SK-N-SH (cell line): ENCODE results near the gene CCDC74A.
"Not testable (repeated sequence)": the region's sequence is repeated elsewhere in the genome, so short reads cannot be mapped to it uniquely, and the experiment has no call there.

Source experiments
- CTCF ChIP-seq: fragments of 200-600 bp; sonication (generic); IDR thresholded peaks from 2 replicates; pipeline ENCODE4 v1.6.1; 2017; ENCODE audit warnings: antibody characterized with exemption, mild to moderate bottlenecking, moderate library complexity
- TAF1 ChIP-seq: IDR thresholded peaks from 2 replicates; pipeline ENCODE4 v1.6.1; 2012; ENCODE audit warnings: low read depth, mild to moderate bottlenecking, low read length, moderate library complexity, borderline replicate concordance

DNA sequence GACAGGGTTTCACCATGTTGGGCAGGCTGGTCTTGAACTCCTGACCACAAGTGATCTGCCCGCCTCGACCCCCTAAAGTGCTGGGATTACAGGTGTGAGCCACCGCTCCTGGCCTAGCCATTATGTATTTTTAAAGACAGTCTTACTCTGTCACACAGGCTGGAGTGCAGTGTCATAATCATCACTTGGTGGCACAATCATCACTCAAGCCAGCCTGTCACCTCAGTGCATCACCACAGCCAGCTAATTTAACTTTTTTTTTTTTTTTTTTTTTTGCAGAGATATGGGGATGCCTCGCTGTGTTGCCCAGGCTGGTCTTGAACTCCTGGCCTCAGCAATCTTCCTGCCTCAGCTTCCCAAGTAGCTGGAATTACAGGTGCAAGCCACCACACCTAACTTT is 24.1 kb upstream of the CCDC74A start:
- not testable (repeated sequence) for TF ChIP-seq TAF1, CTCF
